Activated CD8-positive, alpha-beta memory T cell treated with anti-CD3 and anti-CD28 coated beads, Interleukin-2, amount 10 ng/mL, durations not matched to agents 7 days and 5 days (primary cell): ENCODE data around the gene UQCR11. TPM values are rescaled to one million over a fixed set of nuclear protein-coding genes. Genes with fewer than 3 reads are reported as not detected.
"Not testable (repeated sequence)": the region's sequence is repeated elsewhere in the genome, so short reads cannot be mapped to it uniquely, and the experiment has no call there.

ENCODE experiments used
- ATAC-seq: fragments of 150-1000 bp; cut with Tn5 transposase; one replicate; pipeline ENCODE4 v1.10.0; 2021; ENCODE audit warnings: moderate library complexity
- CTCF ChIA-PET: fragments of 350-600 bp; sonication (Branson Sonifier 250); formaldehyde crosslinking; loops from one replicate; lab custom pipeline; 2021; ENCODE audit warnings: antibody characterized with exemption; lab: Charles Lee
- DNase-seq: peaks from one replicate; pipeline ENCODE4 v3.0.0-alpha.2; 2020
- H3K27ac Mint-ChIP-seq: one replicate; pipeline ENCODE4 v1.8.0; 2021; ENCODE audit warnings: mild to moderate bottlenecking, mixed read lengths
- H3K27me3 Mint-ChIP-seq: one replicate; pipeline ENCODE4 v1.8.0; 2021; ENCODE audit warnings: mixed read lengths
- H3K36me3 Mint-ChIP-seq: one replicate; pipeline ENCODE4 v1.8.0; 2021; ENCODE audit warnings: mild to moderate bottlenecking, mixed read lengths
- H3K4me1 Mint-ChIP-seq: one replicate; pipeline ENCODE4 v1.8.0; 2021; ENCODE audit warnings: mixed read lengths
- H3K4me3 Mint-ChIP-seq: one replicate; pipeline ENCODE4 v1.8.0; 2021; ENCODE audit warnings: mild to moderate bottlenecking, moderate library complexity, mixed read lengths
- H3K9me3 Mint-ChIP-seq: one replicate; pipeline ENCODE4 v1.8.0; 2022; ENCODE audit warnings: low read depth, mixed read lengths
- total RNA-seq, 2 experiments: library from RNA; stranded (reverse); gene quantifications; one replicate each; pipeline ENCODE4 v1.2.3, GENCODE V29; 2021

Gene UQCR11
- total RNA-seq, 2 experiments from 2014 or later: 192 to 196 TPM

DNA sequence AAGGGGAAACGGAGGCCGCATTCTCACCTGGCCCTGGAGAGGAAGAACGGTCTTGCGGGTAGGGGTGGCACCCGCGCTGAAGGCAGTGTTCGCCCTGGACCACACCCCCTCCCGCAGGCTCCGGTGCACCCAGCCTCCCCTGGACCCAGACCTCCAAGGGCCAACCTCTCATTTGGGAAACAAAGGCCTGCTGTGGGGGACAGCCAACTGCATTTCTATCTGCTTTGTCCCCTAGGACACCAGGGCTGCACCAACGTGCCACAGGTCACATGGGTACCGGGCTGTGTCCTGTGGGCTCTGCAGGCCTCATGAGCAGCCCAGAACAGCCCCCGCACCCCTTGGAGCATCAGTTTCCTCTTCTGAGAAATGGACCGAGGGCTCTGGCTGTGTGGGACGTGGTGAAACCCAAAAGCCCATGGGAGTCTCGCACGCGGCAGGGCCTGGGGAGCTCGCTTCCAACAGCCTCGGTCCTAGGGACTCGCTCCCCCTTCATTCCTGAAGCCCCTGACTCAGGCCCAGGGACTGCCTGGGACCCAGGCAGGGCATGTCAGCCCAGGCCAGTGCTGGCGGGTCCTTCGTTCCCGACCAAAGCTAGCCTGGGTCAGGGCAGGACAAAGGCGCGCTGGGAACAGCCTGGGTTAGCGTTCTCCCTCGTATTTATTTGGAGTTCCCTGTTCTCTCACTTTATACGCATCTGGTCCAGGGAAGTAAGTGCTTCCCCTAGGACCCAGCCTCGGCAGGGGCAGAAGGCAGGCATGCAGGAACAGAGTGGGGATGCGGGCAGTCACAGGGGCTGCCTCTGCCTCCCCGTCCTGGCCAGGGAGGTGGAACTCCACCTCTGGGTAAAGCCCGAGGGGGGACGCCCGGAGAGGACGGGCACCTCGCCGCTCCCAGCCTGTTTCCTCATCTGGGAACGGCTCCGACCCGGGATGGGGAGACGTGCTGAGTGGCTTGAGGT, 42.5 kb upstream of the UQCR11 start:
- Mint-ChIP-seq H3K27ac (no peak overlapping the region), H3K9me3 (no peaks in the 10 kb centered on the region), H3K27me3 (no peaks in the 10 kb centered on the region), H3K4me3 (no peak overlapping the region), H3K4me1 (peaks cover 25% of the 10 kb centered on the region), H3K36me3 (peaks cover 6% of the 10 kb centered on the region)
- ATAC-seq: no peak
- no peak for DNase-seq
- CTCF ChIA-PET: no interaction called here

DNA sequence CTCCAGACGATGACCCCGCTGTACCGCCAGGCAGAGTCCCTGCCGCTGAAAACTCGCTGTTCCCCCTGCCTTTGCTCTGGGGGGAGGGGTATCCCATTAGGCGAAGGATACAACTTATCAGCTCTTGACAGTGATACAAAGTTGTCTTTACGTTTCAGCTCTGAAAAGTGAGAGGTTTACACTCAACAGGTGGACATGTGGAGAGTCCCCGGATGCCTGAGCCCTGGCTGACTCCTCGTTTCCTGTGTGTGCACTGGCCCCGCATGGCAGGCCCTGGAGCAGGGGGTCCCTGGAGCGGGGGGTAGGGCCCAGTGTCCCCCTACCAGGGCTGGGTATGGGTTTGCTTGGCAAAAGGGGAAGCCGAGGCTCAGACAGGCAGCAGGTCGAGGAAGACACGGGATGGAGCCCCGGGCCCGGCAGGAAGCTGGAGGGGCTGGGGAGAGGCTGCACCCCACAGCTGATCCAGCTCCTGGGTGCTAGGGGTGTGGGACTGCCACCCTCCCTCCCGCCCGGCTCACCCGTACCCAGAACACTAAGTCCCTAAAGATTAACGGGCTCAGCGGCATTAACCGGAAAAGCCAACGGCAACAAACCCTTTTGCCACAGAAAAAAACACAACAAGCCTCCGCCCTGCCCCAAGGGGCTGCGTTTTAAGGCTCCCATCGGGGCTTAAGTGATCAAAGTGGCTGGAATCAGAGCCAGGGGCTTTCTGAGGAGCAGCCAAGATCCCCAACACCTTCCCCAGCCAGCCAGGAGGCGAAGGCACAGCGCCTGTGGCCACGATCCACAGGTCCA, 41.6 kb upstream of the UQCR11 start:
- DNase-seq (no peak), ATAC-seq (no peak)
- Mint-ChIP-seq H3K4me1 (peaks cover 25% of the 10 kb centered on the region), H3K4me3 (no peak overlapping the region), H3K36me3 (peaks cover 11% of the 10 kb centered on the region), H3K27ac (no peak overlapping the region), H3K27me3 (no peaks in the 10 kb centered on the region), H3K9me3 (no peaks in the 10 kb centered on the region)
- CTCF ChIA-PET: no interaction called here

DNA sequence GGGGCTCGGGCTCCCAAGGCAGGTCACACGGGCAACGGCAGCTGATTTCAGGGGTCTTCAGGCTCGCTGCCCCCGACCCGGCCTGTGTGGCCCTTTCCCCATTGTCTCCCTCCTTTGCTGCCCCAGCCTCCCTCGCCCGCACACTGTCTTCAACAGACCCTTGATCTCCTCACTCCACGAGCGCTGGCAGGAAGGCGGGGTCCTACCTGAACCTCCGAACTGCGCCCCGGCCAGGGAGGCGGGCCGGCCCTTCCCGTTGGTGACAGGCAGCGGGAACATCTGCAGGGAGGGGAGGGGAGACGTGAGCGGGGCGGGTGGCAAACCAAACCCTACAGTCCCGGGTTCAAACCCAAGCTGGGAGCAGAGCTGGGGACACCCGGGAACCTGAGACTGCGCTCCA, 40.9 kb upstream of the UQCR11 start:
- H3K4me1 Mint-ChIP-seq: peaks cover 23% of the 10 kb centered on the region
- H3K9me3 Mint-ChIP-seq: no peaks in the 10 kb centered on the region
- no peaks in the 10 kb centered on the region for H3K27me3 Mint-ChIP-seq
- CTCF ChIA-PET: no interaction called here
- ATAC-seq (no peak), DNase-seq (no peak)
- H3K4me3 Mint-ChIP-seq: no peak overlapping the region
- H3K36me3 Mint-ChIP-seq: peaks cover 12% of the 10 kb centered on the region
- H3K27ac Mint-ChIP-seq: no peak overlapping the region

DNA sequence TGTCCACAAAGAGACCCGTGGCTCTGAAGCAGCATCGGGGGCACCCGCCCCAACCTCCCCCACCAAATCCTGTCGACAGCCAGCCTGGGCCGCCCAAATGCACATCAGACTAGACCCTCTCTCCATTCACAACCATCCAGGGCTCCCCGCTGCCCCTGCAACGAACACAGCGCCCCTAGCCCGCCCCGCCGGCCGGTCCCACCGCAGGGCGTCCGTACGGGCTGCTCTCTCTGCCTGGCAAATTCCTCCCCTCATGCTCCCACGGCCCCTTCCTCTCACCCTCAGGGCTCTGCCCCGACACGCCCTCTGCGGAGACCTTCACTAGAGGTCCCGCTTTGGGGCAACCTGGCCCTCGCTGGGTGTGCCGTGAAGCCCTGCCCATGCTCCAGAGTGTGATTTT, 40.0 kb upstream of the UQCR11 start:
- no peaks in the 10 kb centered on the region for H3K27me3 Mint-ChIP-seq
- no peaks in the 10 kb centered on the region for H3K9me3 Mint-ChIP-seq
- no peak overlapping the region for H3K27ac Mint-ChIP-seq
- CTCF ChIA-PET: no interaction called here
- H3K4me1 Mint-ChIP-seq: peaks cover 17% of the 10 kb centered on the region
- H3K4me3 Mint-ChIP-seq: no peak overlapping the region
- ATAC-seq (no peak), DNase-seq (no peak)
- H3K36me3 Mint-ChIP-seq: peaks cover 13% of the 10 kb centered on the region

DNA sequence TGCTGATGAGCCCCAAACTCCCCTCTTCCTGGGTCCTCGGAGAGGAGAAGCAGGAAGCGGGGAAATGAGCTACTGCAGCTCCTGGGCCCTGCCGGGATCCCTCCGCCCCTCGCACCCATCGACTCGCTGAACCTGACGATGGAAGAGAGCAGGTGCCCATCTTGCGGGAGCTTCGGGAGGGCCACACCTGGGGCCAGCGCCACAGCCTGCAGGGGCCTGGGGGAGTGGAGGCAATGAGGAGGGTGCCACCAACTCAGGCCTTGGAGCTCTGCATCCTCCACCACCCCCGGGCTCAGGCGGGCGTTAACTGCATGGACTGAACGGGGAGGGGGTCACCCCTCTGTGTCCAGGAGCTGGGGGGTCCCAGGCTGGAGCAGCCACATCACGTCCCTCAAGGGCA, 38.8 kb upstream of the UQCR11 start:
- no peak for ATAC-seq
- CTCF ChIA-PET: no interaction called here

DNA sequence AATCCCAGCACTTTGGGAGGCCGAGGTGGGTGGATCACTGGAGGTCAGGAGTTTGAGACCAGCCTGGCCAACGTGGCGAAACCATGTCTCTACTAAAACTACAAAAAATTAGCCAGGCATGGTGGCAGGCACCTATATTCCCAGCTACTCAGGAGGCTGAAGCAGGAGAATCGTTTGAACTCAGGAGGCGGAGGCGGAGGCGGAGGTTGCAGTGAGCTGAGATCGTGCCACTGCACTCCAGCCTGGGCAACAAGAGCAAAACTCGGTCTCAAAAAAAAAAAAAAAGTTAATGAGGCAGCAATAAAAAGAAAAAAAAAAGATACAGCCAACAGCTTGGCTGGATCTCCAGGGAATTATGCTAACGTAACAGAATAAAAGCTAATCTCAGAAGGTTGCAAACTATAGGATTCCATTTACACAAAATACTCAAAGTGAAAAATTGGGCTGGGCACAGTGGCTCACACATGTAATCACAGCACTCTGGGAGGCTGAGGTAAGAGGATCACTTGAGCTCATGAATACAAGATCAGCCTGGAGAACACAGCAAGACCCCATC, 35.7 kb upstream of the UQCR11 start:
- not testable (repeated sequence) for H3K27ac Mint-ChIP-seq, DNase-seq, ATAC-seq, H3K27me3 Mint-ChIP-seq, H3K4me1 Mint-ChIP-seq, H3K4me3 Mint-ChIP-seq, H3K9me3 Mint-ChIP-seq
- peaks cover 29% of the 10 kb centered on the region for H3K36me3 Mint-ChIP-seq
- CTCF ChIA-PET: interaction anchor here (0.6 to 1.7 kb wide), 3 partner anchors 48 to 197 kb away, joined by 3 to 4 read pairs (median 3); partner anchors contain the start of gene MBD3

More for the DNA sequence above, 38.8 kb upstream of the UQCR11 start:
- Mint-ChIP-seq H3K9me3 (no peaks in the 10 kb centered on the region), H3K27ac (no peak overlapping the region), H3K4me1 (peaks cover 5% of the 10 kb centered on the region), H3K36me3 (peaks cover 17% of the 10 kb centered on the region), H3K4me3 (no peak overlapping the region), H3K27me3 (no peaks in the 10 kb centered on the region)
- no peak for DNase-seq

DNA sequence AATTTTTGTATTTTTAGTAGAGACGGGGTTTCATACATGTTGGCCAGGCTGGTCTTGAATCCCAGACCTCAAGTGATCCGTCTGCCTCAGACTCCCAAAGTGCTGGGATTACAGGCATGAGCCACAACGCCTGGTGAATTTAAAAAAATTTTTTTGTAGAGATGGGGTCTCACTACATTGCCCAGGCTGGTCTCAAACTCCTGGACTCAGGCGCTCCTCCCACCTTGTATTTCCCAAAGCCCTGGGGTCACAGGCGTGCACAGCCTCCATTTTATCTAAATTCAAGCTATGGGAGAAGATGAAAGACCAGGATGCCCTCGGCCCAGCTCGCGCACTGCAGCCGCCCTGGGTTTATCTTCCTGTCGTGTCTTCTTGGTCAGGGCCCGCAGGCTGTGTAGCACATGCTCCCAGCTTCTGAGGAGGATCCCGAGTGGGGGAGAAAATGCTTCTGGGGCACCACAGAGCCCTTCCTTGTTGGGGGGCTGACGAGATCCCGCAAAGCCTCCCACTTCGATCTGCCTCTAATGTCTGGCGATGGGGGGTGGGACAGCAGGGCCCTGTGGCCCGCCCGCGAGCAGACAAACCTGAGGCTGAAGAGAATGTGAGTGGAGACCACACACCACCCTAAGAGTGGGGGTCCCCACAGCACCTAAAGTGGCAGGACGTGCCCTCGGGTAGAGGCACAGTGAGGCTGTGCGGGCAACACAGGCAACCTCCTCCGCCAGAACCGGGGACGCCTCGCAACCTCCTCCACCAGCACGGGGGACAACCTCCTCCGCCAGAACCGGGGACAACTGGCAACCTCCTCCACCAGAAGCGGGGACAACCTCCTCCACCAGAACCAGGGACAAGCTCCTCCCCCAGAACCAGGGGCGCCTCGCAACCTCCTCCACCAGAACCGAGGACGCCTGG, 31.3 kb upstream of the UQCR11 start:
- CTCF ChIA-PET: interaction anchor here (1.1 kb wide), 2 partner anchors 36 to 91 kb away, joined by 3 to 4 read pairs; no protein-coding TSS in a partner anchor
- DNase-seq: no peak
- H3K36me3 Mint-ChIP-seq: peaks cover 29% of the 10 kb centered on the region
- no peaks in the 10 kb centered on the region for H3K27me3 Mint-ChIP-seq
- ATAC-seq: no peak
- H3K4me1 Mint-ChIP-seq: no peaks in the 10 kb centered on the region
- no peak overlapping the region for H3K27ac Mint-ChIP-seq
- H3K4me3 Mint-ChIP-seq: no peak overlapping the region
- no peaks in the 10 kb centered on the region for H3K9me3 Mint-ChIP-seq

DNA sequence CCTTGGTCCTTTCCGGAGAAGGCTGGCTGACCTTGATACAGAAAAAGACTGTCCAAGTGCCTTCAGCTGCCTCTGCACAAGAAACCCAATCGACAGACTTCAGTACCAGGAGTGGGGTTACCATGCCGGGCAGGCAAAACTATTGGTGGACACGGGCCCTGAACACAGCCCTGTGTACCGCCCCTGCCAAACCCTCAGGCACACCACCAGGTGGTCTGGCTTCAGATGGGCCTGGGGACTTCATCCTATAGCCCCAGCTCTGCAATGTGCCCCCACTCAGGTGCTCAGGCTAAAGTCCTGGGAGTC, 29.6 kb upstream of the UQCR11 start:
- no peak for ATAC-seq
- H3K9me3 Mint-ChIP-seq: no peaks in the 10 kb centered on the region
- H3K27me3 Mint-ChIP-seq: no peaks in the 10 kb centered on the region
- CTCF ChIA-PET: interaction anchor here (0.5 to 0.6 kb wide), 2 partner anchors 132 to 203 kb away, joined by 3 read pairs; no protein-coding TSS in a partner anchor
- H3K4me1 Mint-ChIP-seq: no peaks in the 10 kb centered on the region
- H3K27ac Mint-ChIP-seq: no peak overlapping the region
- peaks cover 27% of the 10 kb centered on the region for H3K36me3 Mint-ChIP-seq
- no peak for DNase-seq
- H3K4me3 Mint-ChIP-seq: no peak overlapping the region

DNA sequence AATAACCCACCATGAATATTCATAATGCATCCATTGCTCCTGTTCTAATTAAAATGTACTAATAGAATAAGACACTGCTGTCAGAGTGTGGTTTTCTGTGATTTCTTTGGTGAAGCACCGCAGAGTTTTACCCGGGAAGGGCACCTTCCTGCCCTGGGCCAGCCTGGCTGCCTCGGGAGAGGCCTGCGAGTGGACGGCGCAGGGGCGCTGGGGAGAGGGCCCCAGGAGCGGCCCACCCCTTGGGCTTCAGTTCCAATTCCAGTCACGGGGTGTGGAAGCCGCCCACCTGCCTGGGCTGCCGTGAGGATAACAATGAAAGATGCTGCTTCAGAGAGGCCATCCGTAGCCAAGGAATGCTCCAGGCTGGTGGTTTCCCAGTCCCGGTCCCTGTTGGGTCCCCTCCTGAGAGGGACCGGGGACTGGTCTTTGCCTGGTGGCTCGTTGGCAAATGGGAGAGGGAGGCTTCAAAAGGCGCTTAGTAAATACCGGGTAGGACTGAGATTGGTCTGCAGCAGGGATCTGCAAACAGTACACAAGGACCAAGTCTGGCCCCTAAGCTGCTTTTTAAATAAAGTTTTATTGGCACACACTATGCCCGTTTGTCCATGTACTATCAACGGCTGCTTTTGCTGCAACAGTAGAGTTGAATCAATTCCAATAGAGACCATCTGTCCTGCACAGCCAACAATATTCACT, 29.1 kb upstream of the UQCR11 start:
- CTCF ChIA-PET: interaction anchor here (0.5 kb wide), 1 partner anchor 131 kb away, joined by 3 read pairs; no protein-coding TSS in a partner anchor
- no peaks in the 10 kb centered on the region for H3K9me3 Mint-ChIP-seq
- no peak overlapping the region for H3K27ac Mint-ChIP-seq
- H3K27me3 Mint-ChIP-seq: no peaks in the 10 kb centered on the region
- no peaks in the 10 kb centered on the region for H3K4me1 Mint-ChIP-seq
- no peak overlapping the region for H3K4me3 Mint-ChIP-seq
- ATAC-seq (no peak), DNase-seq (no peak)
- H3K36me3 Mint-ChIP-seq: peaks cover 24% of the 10 kb centered on the region

DNA sequence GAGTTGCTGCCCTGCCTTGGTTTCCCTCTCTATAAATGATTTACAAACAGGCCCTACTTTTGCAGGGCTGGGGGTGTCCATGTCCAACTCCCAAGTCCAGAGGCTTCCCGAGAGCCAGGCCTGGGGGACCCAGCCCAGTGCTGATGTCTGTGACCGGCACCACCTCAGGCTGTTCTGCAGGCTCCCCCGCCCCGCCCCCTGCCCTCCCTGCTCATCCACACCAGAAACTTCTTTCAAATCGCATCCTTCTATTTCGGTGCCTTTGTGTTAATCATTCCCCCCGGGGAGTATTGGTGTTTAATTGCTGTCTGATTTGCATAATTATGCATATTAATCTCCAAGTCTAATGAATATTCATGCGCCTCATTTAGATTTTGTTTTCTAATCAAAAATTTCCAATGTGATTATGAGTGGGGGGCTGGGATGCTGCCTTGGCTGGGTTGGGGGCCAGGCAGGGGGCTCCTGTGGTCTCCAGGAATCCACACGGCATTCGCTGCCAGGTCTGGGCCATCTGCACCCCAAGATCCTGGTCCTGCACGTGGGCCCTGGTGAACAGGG, 28.1 kb upstream of the UQCR11 start:
- Mint-ChIP-seq H3K9me3 (no peaks in the 10 kb centered on the region), H3K27me3 (no peaks in the 10 kb centered on the region), H3K27ac (no peak overlapping the region), H3K36me3 (peaks cover 17% of the 10 kb centered on the region), H3K4me3 (no peak overlapping the region), H3K4me1 (no peaks in the 10 kb centered on the region)
- CTCF ChIA-PET: interaction anchor here (0.6 kb wide), 1 partner anchor 47 kb away, joined by 4 read pairs; no protein-coding TSS in a partner anchor
- ATAC-seq (no peak), DNase-seq (no peak)

DNA sequence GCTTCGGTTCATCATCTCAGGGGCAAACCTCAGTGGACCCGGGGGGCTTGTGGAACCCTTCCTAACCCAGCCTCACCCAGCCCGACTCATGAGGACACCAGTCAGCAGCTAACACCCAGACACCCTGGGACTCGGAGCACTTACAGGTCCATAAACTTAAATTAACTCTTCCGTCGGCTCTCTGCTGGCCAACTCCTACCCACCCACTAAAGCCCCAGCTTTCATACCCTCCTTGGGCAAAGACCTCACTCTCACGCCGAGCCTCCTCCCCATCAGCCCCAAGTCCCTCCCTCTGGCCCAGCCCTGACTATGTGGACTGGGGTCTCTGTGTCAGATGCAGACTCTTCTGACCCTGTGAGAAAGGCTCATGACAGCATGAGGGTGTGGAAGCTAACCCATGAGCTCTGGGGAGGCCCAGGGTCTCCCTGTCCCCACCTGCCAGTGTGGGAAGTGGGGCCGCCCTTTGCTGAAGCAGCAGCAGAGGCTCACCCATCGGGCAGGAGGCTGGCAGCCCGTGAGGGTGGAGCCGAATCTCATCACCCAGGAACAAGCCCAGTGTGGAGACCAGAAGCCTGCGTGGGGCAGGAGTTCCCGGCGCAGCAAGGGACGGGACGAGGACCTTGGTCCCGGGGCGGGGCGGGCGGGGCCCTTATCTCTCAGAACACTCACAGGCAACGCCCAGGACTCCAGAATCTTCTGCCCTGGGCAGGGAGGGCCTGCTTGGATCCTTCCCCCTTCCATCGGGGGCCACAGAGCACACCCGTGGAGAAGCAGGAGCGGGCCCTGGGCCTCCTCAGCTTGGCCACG, 27.4 kb upstream of the UQCR11 start:
- DNase-seq (no peak), ATAC-seq (no peak)
- no peaks in the 10 kb centered on the region for H3K4me1 Mint-ChIP-seq
- CTCF ChIA-PET: interaction anchor here (0.6 kb wide), 1 partner anchor 46 kb away, joined by 4 read pairs; no protein-coding TSS in a partner anchor
- H3K4me3 Mint-ChIP-seq: no peak overlapping the region
- H3K27ac Mint-ChIP-seq: no peak overlapping the region
- H3K9me3 Mint-ChIP-seq: no peaks in the 10 kb centered on the region
- H3K27me3 Mint-ChIP-seq: no peaks in the 10 kb centered on the region
- peaks cover 15% of the 10 kb centered on the region for H3K36me3 Mint-ChIP-seq
